GM23248 (cell line): ENCODE results near the gene SMO.

ENCODE experiments used
- EZH2 ChIP-seq: fragments of 200-600 bp; sonication (generic); IDR thresholded peaks from 2 replicates; pipeline ENCODE4 v1.6.1; 2018; ENCODE audit warnings: antibody characterized with exemption, mild to moderate bottlenecking; ENCODE audit not compliant: insufficient read depth, poor library complexity, severe bottlenecking
- EZH2phosphoT487 ChIP-seq: fragments of 200-600 bp; sonication (generic); IDR thresholded peaks from 2 replicates; pipeline ENCODE4 v1.6.1; 2018; ENCODE audit warnings: antibody characterized with exemption, moderate library complexity, mild to moderate bottlenecking, low read depth; ENCODE audit not compliant: insufficient read depth

DNA sequence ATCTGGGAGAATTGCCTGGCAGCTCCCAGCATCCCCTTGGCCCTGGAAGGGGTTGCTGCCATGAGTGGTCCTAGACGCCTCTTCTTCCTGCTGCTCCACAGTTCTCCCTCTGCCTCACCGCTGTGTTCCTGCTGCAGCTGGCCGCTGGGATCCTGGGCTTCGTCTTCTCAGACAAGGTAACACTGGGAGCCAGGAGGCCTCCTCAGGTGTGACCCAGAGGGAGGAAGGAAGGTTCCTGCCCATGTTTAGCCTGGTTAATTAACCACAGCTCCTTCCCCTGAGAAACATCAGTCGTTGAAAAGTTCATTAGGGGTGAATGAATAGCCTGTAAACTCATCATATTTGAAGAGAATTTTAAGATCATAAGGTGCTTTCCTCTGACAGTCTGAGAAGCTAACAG is 25.7 kb upstream of the SMO start:
- TF ChIP-seq EZH2 (no peak), EZH2phosphoT487 (no peak)
